Myocyte (in vitro differentiated cells): Measurements from ENCODE around the gene PTPRD. TPM values are rescaled to one million over a fixed set of nuclear protein-coding genes. Genes with fewer than 3 reads are reported as not detected.

Experiments used
- DNase-seq: peaks from one replicate; pipeline ENCODE4 v3.0.0-alpha.2; 2012; ENCODE audit warnings: low read depth
- total RNA-seq: library from RNA; depleted of rRNA; stranded (reverse); fragments of >200 nt; gene quantifications from 2 replicates; pipeline ENCODE4 v1.2.3, GENCODE V29; 2014

PTPRD gene
- total RNA-seq, 1 donor from 2014 or later: not detected

- no peak for DNase-seq
These were observed 344.0 kb downstream of the PTPRD start for GRCh38 chr9:10268531-10269485.

- DNase-seq: no peak
These were observed 347.6 kb downstream of the PTPRD start for GRCh38 chr9:10265153-10265631.

- no peak for DNase-seq
These were observed 352.3 kb downstream of the PTPRD start for GRCh38 chr9:10260501-10260900.

- no peak for DNase-seq
These were observed 353.1 kb downstream of the PTPRD start for GRCh38 chr9:10259668-10260067.

GRCh38 chr9:10255758-10256157 is 357.0 kb downstream of the PTPRD start:
- no peak for DNase-seq

- DNase-seq: no peak
These were observed 358.5 kb downstream of the PTPRD start for GRCh38 chr9:10254338-10254737.

- no peak for DNase-seq
These were observed 359.5 kb downstream of the PTPRD start for GRCh38 chr9:10253341-10253740.

GRCh38 chr9:10252174-10252573 is 360.6 kb downstream of the PTPRD start:
- no peak for DNase-seq

GRCh38 chr9:10251490-10251889 is 361.3 kb downstream of the PTPRD start:
- DNase-seq: no peak

- DNase-seq: no peak
These were observed 362.6 kb downstream of the PTPRD start for GRCh38 chr9:10250219-10250618.

GRCh38 chr9:10248890-10249289 is 363.9 kb downstream of the PTPRD start:
- no peak for DNase-seq

GRCh38 chr9:10242255-10242654 is 370.5 kb downstream of the PTPRD start:
- no peak for DNase-seq

- no peak for DNase-seq
These were observed 374.7 kb downstream of the PTPRD start for GRCh38 chr9:10238087-10238486.

- no peak for DNase-seq
These were observed 375.2 kb downstream of the PTPRD start for GRCh38 chr9:10237584-10237983.

- no peak for DNase-seq
These were observed 376.6 kb downstream of the PTPRD start for GRCh38 chr9:10236161-10236560.

GRCh38 chr9:10235376-10235775 is 377.4 kb downstream of the PTPRD start:
- DNase-seq: no peak

GRCh38 chr9:10232352-10232930 is 380.4 kb downstream of the PTPRD start:
- DNase-seq: no peak

GRCh38 chr9:10230512-10230911 is 382.3 kb downstream of the PTPRD start:
- no peak for DNase-seq

- no peak for DNase-seq
These were observed 384.7 kb downstream of the PTPRD start for GRCh38 chr9:10228082-10228481.

GRCh38 chr9:10226996-10227395 is 385.8 kb downstream of the PTPRD start:
- DNase-seq: no peak

GRCh38 chr9:10212702-10213101 is 400.1 kb downstream of the PTPRD start:
- no peak for DNase-seq

- no peak for DNase-seq
These were observed 404.1 kb downstream of the PTPRD start for GRCh38 chr9:10208691-10209069.

GRCh38 chr9:10204276-10204675 is 408.5 kb downstream of the PTPRD start:
- no peak for DNase-seq
